Measurements from ENCODE around the gene INAFM2.

INAFM2 gene

GRCh38 chr15:40345225-40345866 is 21.9 kb downstream of the INAFM2 start:
- no peak for DNase-seq

- DNase-seq: no peak
Observed at GRCh38 chr15:40345867-40346578, 22.5 kb downstream of the INAFM2 start.

- DNase-seq: no peak
Observed at GRCh38 chr15:40346579-40347558, 23.4 kb downstream of the INAFM2 start.

- DNase-seq: no peak
Observed at GRCh38 chr15:40347559-40348473, 24.3 kb downstream of the INAFM2 start.

GRCh38 chr15:40348474-40348870 is 25.0 kb downstream of the INAFM2 start:
- DNase-seq: no peak

GRCh38 chr15:40349163-40349562 is 25.7 kb downstream of the INAFM2 start:
- DNase-seq: no peak

GRCh38 chr15:40352281-40352901 is 28.9 kb downstream of the INAFM2 start:
- no peak for DNase-seq

GRCh38 chr15:40353697-40354096 is 30.2 kb downstream of the INAFM2 start:
- no peak for DNase-seq

- no peak for DNase-seq
Observed at GRCh38 chr15:40354408-40355171, 31.1 kb downstream of the INAFM2 start.

GRCh38 chr15:40355976-40356585 is 32.6 kb downstream of the INAFM2 start:
- DNase-seq: no peak

GRCh38 chr15:40357246-40357645 is 33.8 kb downstream of the INAFM2 start:
- DNase-seq: no peak

GRCh38 chr15:40357723-40358470 is 34.4 kb downstream of the INAFM2 start, which contains the start of gene DISP2:
Gene DISP2, plus strand, starts transcription at chr15:40358219. Its CDS starts 103 bp downstream, at chr15:40358322.
- peak; percentile 83 for DNase-seq

GRCh38 chr15:40358471-40359353 is 35.2 kb downstream of the INAFM2 start:
- DNase-seq: peak; percentile 24

GRCh38 chr15:40360015-40360414 is 36.5 kb downstream of the INAFM2 start:
- DNase-seq: no peak

GRCh38 chr15:40361640-40362039 is 38.1 kb downstream of the INAFM2 start:
- no peak for DNase-seq

GRCh38 chr15:40363611-40364010 is 40.1 kb downstream of the INAFM2 start:
- no peak for DNase-seq

GRCh38 chr15:40364251-40364650 is 40.8 kb downstream of the INAFM2 start:
- no peak for DNase-seq

GRCh38 chr15:40365016-40365415 is 41.5 kb downstream of the INAFM2 start:
- no peak for DNase-seq

Data from activated T-cell treated with anti-CD3 and anti-CD28 coated beads for 4 hours (primary cell).